ENCODE data around the gene RIOK3.

Gene RIOK3

DNA sequence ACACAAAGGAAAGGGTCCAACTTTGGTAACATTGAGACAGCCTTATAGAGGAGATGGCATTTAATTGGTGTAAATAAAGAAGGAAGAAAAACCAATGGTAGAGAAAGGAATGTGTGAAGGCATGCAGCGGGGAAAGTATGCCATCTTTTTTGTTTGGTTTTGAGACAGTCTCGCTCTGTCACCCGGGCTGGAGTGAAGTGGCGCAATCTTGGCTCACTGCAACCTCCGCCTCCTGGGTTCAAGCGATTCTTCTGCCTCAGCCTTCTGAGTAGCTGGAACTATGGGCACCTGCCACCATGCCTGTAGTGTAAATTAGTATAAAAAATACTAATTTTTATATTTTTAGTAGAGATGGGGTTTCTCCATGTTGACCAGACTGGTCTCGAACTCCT is 6.4 kb downstream of the RIOK3 start:
- ATAC-seq: no peak
- TF ChIP-seq GLIS3 (CRISPR knock-in tag; IDR thresholded peaks at IDR 0.05) (no peak), ARNTL (CRISPR knock-in tag; IDR thresholded peaks at IDR 0.05; ENCODE audit: borderline replicate concordance, low read depth) (no peak), CSDC2 (CRISPR knock-in tag; IDR thresholded peaks at IDR 0.05) (no peak), ISL1 (CRISPR knock-in tag; IDR thresholded peaks at IDR 0.05) (no peak), OSR1 (CRISPR knock-in tag; IDR thresholded peaks at IDR 0.05) (no peak)

GRCh38 chr18:23460285-23461273 is 7.5 kb downstream of the RIOK3 start:
- no peak for TF ChIP-seq ZFP30 (CRISPR knock-in tag; IDR thresholded peaks at IDR 0.05)
- no peak for TF ChIP-seq TSHZ2 (CRISPR knock-in tag; IDR thresholded peaks at IDR 0.05)
- TF ChIP-seq CSRNP3 (CRISPR knock-in tag; IDR thresholded peaks at IDR 0.05): no peak
- no peak for TF ChIP-seq SNAI2 (CRISPR knock-in tag; IDR thresholded peaks at IDR 0.05)
- TF ChIP-seq ISL1 (CRISPR knock-in tag; IDR thresholded peaks at IDR 0.05): no peak
- no peak for TF ChIP-seq TCF4 (CRISPR knock-in tag; IDR thresholded peaks at IDR 0.05; ENCODE audit: borderline replicate concordance)
- TF ChIP-seq ESRRG (CRISPR knock-in tag; IDR thresholded peaks at IDR 0.05): no peak
- TF ChIP-seq ZNF70 (CRISPR knock-in tag; IDR thresholded peaks at IDR 0.05): no peak
- TF ChIP-seq ZNF565 (CRISPR knock-in tag; conservative IDR thresholded peaks at IDR 0.05; ENCODE audit: low read depth): no peak
- TF ChIP-seq GLIS3 (CRISPR knock-in tag; IDR thresholded peaks at IDR 0.05): no peak
- TF ChIP-seq ZFP3 (CRISPR knock-in tag; IDR thresholded peaks at IDR 0.05): no peak
- TF ChIP-seq BACH2 (CRISPR knock-in tag; IDR thresholded peaks at IDR 0.05; ENCODE audit: borderline replicate concordance): no peak
- no peak for TF ChIP-seq CSDC2 (CRISPR knock-in tag; IDR thresholded peaks at IDR 0.05)
- TF ChIP-seq OSR1 (CRISPR knock-in tag; IDR thresholded peaks at IDR 0.05): no peak
- ATAC-seq: no peak

DNA sequence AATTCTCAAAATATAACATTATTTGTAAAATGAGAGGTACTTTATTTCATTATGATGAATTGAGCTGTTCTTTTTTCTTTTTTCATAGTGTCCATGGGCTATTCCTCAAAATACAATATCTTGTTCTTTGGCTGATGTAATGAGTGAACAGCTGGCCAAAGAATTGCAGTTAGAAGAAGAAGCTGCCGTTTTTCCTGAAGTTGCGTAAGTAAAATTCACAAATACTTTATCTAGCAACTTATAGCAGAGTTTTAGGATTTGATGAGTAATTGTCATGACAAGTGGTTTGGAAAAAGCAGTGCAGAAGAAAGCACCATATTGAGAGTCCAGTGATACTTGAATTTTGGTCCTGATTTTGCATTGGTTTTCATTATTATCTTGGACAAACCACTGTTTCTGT is 9.8 kb downstream of the RIOK3 start:
- TF ChIP-seq GLIS3 (CRISPR knock-in tag; IDR thresholded peaks at IDR 0.05) (no peak), RARB (CRISPR knock-in tag; IDR thresholded peaks at IDR 0.05) (no peak), BACH2 (CRISPR knock-in tag; IDR thresholded peaks at IDR 0.05; ENCODE audit: borderline replicate concordance) (no peak), ZNF565 (CRISPR knock-in tag; conservative IDR thresholded peaks at IDR 0.05; ENCODE audit: low read depth) (no peak), OSR1 (CRISPR knock-in tag; IDR thresholded peaks at IDR 0.05) (no peak), ZFP3 (CRISPR knock-in tag; IDR thresholded peaks at IDR 0.05) (no peak), TOX (CRISPR knock-in tag; IDR thresholded peaks at IDR 0.05; ENCODE audit: borderline replicate concordance) (no peak), TCF4 (CRISPR knock-in tag; IDR thresholded peaks at IDR 0.05; ENCODE audit: borderline replicate concordance) (no peak), PATZ1 (CRISPR knock-in tag; IDR thresholded peaks at IDR 0.05; ENCODE audit: borderline replicate concordance) (no peak), ARNTL (CRISPR knock-in tag; IDR thresholded peaks at IDR 0.05; ENCODE audit: borderline replicate concordance, low read depth) (no peak), CSDC2 (CRISPR knock-in tag; IDR thresholded peaks at IDR 0.05) (no peak), ZFP30 (CRISPR knock-in tag; IDR thresholded peaks at IDR 0.05) (no peak), ZC3H10 (CRISPR knock-in tag; IDR thresholded peaks at IDR 0.05) (no peak), SNAI2 (CRISPR knock-in tag; IDR thresholded peaks at IDR 0.05) (no peak), TSHZ2 (CRISPR knock-in tag; IDR thresholded peaks at IDR 0.05) (no peak), ZNF8 (CRISPR knock-in tag; IDR thresholded peaks at IDR 0.05) (no peak), CSRNP3 (CRISPR knock-in tag; IDR thresholded peaks at IDR 0.05) (no peak), PPARA (CRISPR knock-in tag; IDR thresholded peaks at IDR 0.05; ENCODE audit: borderline replicate concordance) (no peak)
- TF ChIP-seq, protein P1, sequence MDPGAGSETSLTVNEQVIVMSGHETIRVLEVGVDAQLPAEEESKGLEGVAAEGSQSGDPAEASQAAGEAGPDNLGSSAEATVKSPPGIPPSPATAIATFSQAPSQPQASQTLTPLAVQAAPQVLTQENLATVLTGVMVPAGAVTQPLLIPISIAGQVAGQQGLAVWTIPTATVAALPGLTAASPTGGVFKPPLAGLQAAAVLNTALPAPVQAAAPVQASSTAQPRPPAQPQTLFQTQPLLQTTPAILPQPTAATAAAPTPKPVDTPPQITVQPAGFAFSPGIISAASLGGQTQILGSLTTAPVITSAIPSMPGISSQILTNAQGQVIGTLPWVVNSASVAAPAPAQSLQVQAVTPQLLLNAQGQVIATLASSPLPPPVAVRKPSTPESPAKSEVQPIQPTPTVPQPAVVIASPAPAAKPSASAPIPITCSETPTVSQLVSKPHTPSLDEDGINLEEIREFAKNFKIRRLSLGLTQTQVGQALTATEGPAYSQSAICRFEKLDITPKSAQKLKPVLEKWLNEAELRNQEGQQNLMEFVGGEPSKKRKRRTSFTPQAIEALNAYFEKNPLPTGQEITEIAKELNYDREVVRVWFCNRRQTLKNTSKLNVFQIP (CRISPR knock-in tag; IDR thresholded peaks at IDR 0.05; ENCODE audit: borderline replicate concordance, low read depth): no peak
- no peak for ATAC-seq
